ENCODE data around the gene CRTC2.

- TF ChIP-seq TAF1 (IDR thresholded peaks at IDR 0.05; ENCODE audit: borderline replicate concordance, insufficient read depth, low read length) (no peak), POLR2AphosphoS5 (IDR thresholded peaks at IDR 0.05; ENCODE audit: low read depth, low read length) (no peak)
These were observed 30.2 kb downstream of the CRTC2 start for GRCh38 chr1:153928245-153928644.
